SK-N-MC (cell line): Measurements from ENCODE around the gene INTU.

ENCODE experiments used
- EZH2 ChIP-seq: fragments of 200-600 bp; sonication (generic); IDR thresholded peaks from one replicate; pipeline ENCODE4 v1.6.1; 2017; ENCODE audit warnings: antibody characterized with exemption
- FOXP2 ChIP-seq: optimal IDR thresholded peaks from 2 replicates; pipeline ENCODE3; 2011; ENCODE audit warnings: mild to moderate bottlenecking, moderate library complexity; ENCODE audit not compliant: insufficient read depth; ENCODE audit errors: extremely low read length, control extremely low read depth
- POLR2AphosphoS5 ChIP-seq: IDR thresholded peaks from 2 replicates; pipeline ENCODE4 v1.6.1; 2012; ENCODE audit warnings: mild to moderate bottlenecking, low read depth, low read length, borderline replicate concordance

GRCh38 chr4:127741247-127741646, 108.5 kb downstream of the INTU start:
- TF ChIP-seq EZH2: no peak
- TF ChIP-seq POLR2AphosphoS5: no peak
- TF ChIP-seq FOXP2: no peak
